K562 (cell line): ENCODE measurements around the gene NCKIPSD. TPM values are rescaled to one million over a fixed set of nuclear protein-coding genes. Genes with fewer than 3 reads are reported as not detected.

Experiments used
- CBX3 ChIP-seq, 2 experiments: IDR thresholded peaks; 1 replicate in 1 of 2; 2 replicates in 1 of 2; pipeline ENCODE4 v1.6.1; 2012; ENCODE audit warnings: inconsistent platforms in 2 of 2, low read length in 2 of 2, borderline replicate concordance in 1 of 2, control low read depth in 1 of 2
- CHD2 ChIP-seq: IDR thresholded peaks from 2 replicates; pipeline ENCODE4 v1.6.1; 2011; ENCODE audit warnings: low read depth, low read length
- CREB5 ChIP-seq: fragments of 250-450 bp; sonication (Bioruptor Pico); IDR thresholded peaks from 2 replicates; pipeline ENCODE4 v1.5.0; 2020; ENCODE audit warnings: mild to moderate bottlenecking
- EP300 ChIP-seq: IDR thresholded peaks from 2 replicates; pipeline ENCODE4 v1.6.1; 2012; ENCODE audit warnings: low read length, improper control_type of control experiment
- ESRRA ChIP-seq: fragments of 450-650 bp; IDR thresholded peaks from 2 replicates; pipeline ENCODE4 v1.6.1; 2014; ENCODE audit warnings: low read depth, mild to moderate bottlenecking, moderate library complexity, borderline replicate concordance
- ETV1 ChIP-seq: fragments of 450-650 bp; conservative IDR thresholded peaks from 2 replicates; pipeline ENCODE4 v1.6.1; 2016; ENCODE audit warnings: missing genetic modification characterization, control low read depth, low read depth, missing compliant biosample characterization
- FOSL1 ChIP-seq: fragments of 200-800 bp; sonication (Bioruptor generic); conservative IDR thresholded peaks from 2 replicates; pipeline ENCODE4 v1.6.1; 2016; ENCODE audit warnings: missing genetic modification characterization, missing compliant biosample characterization
- HBP1 ChIP-seq: fragments of 450-650 bp; formaldehyde crosslinking; IDR thresholded peaks from 2 replicates; pipeline ENCODE4 v1.4.0; 2022; ENCODE audit warnings: missing genetic modification characterization
- HMGN3 ChIP-seq: IDR thresholded peaks from 2 replicates; pipeline ENCODE4 v1.6.1; 2011; ENCODE audit warnings: borderline replicate concordance, low read depth, mild to moderate bottlenecking, mixed read lengths, low read length; ENCODE audit not compliant: insufficient read length; ENCODE audit errors: extremely low read depth
- ILF3 ChIP-seq: fragments of 450-650 bp; IDR thresholded peaks from 2 replicates; pipeline ENCODE4 v1.6.1; 2018; ENCODE audit warnings: antibody characterized with exemption, mild to moderate bottlenecking, moderate library complexity, borderline replicate concordance
- KLF6 ChIP-seq: fragments of 250-450 bp; sonication (Bioruptor Pico); IDR thresholded peaks from 2 replicates; pipeline ENCODE4 v1.4.0; 2020; ENCODE audit warnings: mild to moderate bottlenecking, moderate library complexity, borderline replicate concordance
- MAX ChIP-seq: sonication (generic); formaldehyde crosslinking; IDR thresholded peaks from 2 replicates; pipeline ENCODE4 v1.9.0; 2022; ENCODE audit warnings: mild to moderate bottlenecking, missing genetic modification reagents
- MYNN ChIP-seq, 2 experiments: sonication (generic); formaldehyde crosslinking in 1 of 2; IDR thresholded peaks; 2 replicates each; pipeline versions ENCODE4 v1.5.0 to v1.6.1; 2016 to 2020; ENCODE audit warnings: antibody characterized with exemption in 1 of 2, missing genetic modification reagents in 1 of 2
- PHF20 ChIP-seq: fragments of 450-650 bp; IDR thresholded peaks from 2 replicates; pipeline ENCODE4 v1.6.1; 2018; ENCODE audit not compliant: partially characterized antibody
- PHF21A ChIP-seq: fragments of 450-650 bp; IDR thresholded peaks from 2 replicates; pipeline ENCODE4 v1.6.1; 2017; ENCODE audit warnings: low read depth, borderline replicate concordance
- SMARCC2 ChIP-seq: fragments of 450-650 bp; IDR thresholded peaks from 2 replicates; pipeline ENCODE4 v1.6.1; 2017; ENCODE audit warnings: antibody characterized with exemption, moderate library complexity, mild to moderate bottlenecking, low read depth
- ZNF511 ChIP-seq: sonication (generic); formaldehyde crosslinking; IDR thresholded peaks from 2 replicates; pipeline ENCODE4 v1.8.0; 2022; ENCODE audit warnings: mild to moderate bottlenecking, missing genetic modification reagents
- polyA plus RNA-seq, 8 experiments: library from polyadenylated mRNA; depleted of rRNA in 4 of 8; stranded (reverse) in 5 of 8; unstranded in 3 of 8; fragments of >200 nt; fragmentation: Nextera tagmentation in 2 of 8; fragmentation: Illumina TruSeq in 1 of 8; extraction: Ambion mirVana in 2 of 8; extraction: Trizol in 1 of 8; gene quantifications; 2 replicates each; pipeline versions ENCODE4 v1.2.1 to v1.2.3, GENCODE V29; 2011 to 2014; ENCODE audit warnings: inconsistent platforms in 1 of 8, missing spikeins in 1 of 8
- total RNA-seq, 7 experiments: library from RNA; depleted of rRNA in 6 of 7; stranded (reverse); fragments of >200 nt in 6 of 7; fragmentation: Illumina TruSeq in 2 of 7; extraction: Trizol in 2 of 7; gene quantifications; 2 replicates each; pipeline versions ENCODE4 v1.2.1 to v1.2.3, GENCODE V29; 2011 to 2021; ENCODE audit warnings: low replicate concordance in 1 of 7
- TF ChIP-seq, protein P1 (sequence below): fragments of 250-450 bp; sonication (Bioruptor Pico); IDR thresholded peaks from 2 replicates; pipeline ENCODE4 v1.8.0; 2022; ENCODE audit warnings: moderate library complexity, mild to moderate bottlenecking, inconsistent platforms
- TF ChIP-seq, protein P2 (sequence below): sonication (generic); formaldehyde crosslinking; IDR thresholded peaks from 2 replicates; pipeline ENCODE4 v1.8.1; 2023; ENCODE audit warnings: mild to moderate bottlenecking, missing genetic modification reagents

The NCKIPSD gene
- total and polyA plus RNA-seq, 9 of the 15 experiments (the other 6 are each of a cell fraction or from before 2014, with no cell fraction given): 0.49 to 24.4 (median 12.3) TPM

DNA sequence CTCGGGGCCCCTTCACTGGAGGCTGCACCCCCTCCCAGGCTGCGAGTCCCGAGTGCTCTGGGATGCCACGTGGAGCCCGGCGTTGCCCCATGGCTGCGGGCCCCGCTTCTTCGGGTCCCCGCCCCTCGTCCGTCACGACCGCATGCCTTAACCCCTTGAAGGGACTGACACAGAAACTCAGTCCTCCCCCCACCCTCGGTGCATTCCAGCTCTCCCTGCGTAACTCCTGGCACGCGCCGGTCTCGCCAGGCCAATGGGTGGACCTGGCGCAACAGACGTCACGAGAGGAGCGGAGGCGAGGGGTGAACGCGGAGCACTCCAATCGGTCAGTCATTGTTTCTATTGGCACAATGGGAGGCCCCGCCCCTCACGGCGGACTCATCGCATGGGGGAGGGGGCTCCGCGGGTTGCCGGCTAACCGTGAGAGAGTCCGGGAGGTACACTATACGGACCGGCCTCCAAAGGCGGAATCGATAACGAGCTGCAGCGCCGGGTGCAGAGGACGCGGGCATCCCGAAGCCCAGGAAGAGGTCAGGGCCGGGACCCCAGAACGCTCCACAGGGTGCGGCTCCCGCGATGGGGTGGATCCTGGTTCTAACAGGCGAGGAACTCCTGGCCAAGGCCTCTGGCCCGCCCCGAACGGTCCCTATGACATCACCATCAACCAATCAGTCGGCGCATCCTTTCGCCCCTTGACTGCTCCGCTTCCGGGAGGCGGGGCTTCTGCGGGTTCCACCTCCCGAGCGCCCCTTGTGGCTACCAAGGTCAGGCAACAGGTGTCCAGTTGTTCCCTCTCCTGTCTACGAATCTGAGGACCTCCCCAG is 22.0 kb downstream of the NCKIPSD start (continued):
- TF ChIP-seq SMARCC2: no peak
- TF ChIP-seq, protein P1, sequence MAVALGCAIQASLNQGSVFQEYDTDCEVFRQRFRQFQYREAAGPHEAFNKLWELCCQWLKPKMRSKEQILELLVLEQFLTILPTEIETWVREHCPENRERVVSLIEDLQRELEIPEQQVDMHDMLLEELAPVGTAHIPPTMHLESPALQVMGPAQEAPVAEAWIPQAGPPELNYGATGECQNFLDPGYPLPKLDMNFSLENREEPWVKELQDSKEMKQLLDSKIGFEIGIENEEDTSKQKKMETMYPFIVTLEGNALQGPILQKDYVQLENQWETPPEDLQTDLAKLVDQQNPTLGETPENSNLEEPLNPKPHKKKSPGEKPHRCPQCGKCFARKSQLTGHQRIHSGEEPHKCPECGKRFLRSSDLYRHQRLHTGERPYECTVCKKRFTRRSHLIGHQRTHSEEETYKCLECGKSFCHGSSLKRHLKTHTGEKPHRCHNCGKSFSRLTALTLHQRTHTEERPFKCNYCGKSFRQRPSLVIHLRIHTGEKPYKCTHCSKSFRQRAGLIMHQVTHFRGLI (CRISPR knock-in tag): no peak
- peak; percentile 52; the same call in 1 of the 2 replicates for TF ChIP-seq CHD2
- TF ChIP-seq HMGN3: peak; percentile 55
- peak; percentile 99 for TF ChIP-seq MAX (CRISPR knock-in tag)
- peak; percentile 33; the same call in 1 of the 2 replicates for TF ChIP-seq ZNF511 (CRISPR knock-in tag)
- TF ChIP-seq FOSL1: peak; percentile 75
- TF ChIP-seq PHF21A: 0 out of 2 replicates have a peak, but pooled peaks have one; percentile 21
- TF ChIP-seq CBX3 (IDR thresholded peaks at IDR 0.05; ENCODE audit: borderline replicate concordance in 1 of 2, low read length in 2 of 2): peak in 1 of 2 experiments; percentile 84; a peak in 1 of 3 replicates
- TF ChIP-seq ILF3: 0 out of 2 replicates have a peak, but pooled peaks have one; percentile 45
- peak; percentile 65; the same call in 1 of the 2 replicates for TF ChIP-seq ETV1
- TF ChIP-seq, protein P2, sequence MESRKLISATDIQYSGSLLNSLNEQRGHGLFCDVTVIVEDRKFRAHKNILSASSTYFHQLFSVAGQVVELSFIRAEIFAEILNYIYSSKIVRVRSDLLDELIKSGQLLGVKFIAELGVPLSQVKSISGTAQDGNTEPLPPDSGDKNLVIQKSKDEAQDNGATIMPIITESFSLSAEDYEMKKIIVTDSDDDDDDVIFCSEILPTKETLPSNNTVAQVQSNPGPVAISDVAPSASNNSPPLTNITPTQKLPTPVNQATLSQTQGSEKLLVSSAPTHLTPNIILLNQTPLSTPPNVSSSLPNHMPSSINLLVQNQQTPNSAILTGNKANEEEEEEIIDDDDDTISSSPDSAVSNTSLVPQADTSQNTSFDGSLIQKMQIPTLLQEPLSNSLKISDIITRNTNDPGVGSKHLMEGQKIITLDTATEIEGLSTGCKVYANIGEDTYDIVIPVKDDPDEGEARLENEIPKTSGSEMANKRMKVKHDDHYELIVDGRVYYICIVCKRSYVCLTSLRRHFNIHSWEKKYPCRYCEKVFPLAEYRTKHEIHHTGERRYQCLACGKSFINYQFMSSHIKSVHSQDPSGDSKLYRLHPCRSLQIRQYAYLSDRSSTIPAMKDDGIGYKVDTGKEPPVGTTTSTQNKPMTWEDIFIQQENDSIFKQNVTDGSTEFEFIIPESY: 0 out of 2 replicates have a peak, but pooled peaks have one; percentile 40
- peak; percentile 10; the same call in 1 of the 2 replicates for TF ChIP-seq KLF6 (CRISPR knock-in tag)
- peak; percentile 66 for TF ChIP-seq ESRRA
- 0 out of 2 replicates have a peak, but pooled peaks have one; percentile 47 for TF ChIP-seq MYNN (IDR thresholded peaks at IDR 0.05)
- no peak for TF ChIP-seq MYNN (CRISPR knock-in tag; IDR thresholded peaks at IDR 0.05)
- no peak for TF ChIP-seq HBP1
- no peak for TF ChIP-seq CREB5 (CRISPR knock-in tag)
- TF ChIP-seq EP300: no peak
- TF ChIP-seq PHF20: peak; percentile 28
